RWPE1 (cell line): Measurements from ENCODE around the gene GMEB2.
"Not testable (repeated sequence)": the region's sequence is repeated elsewhere in the genome, so short reads cannot be mapped to it uniquely, and the experiment has no call there.

Experiments
- CTCF ChIA-PET: fragments of 350-600 bp; sonication (Branson Sonifier 250); formaldehyde crosslinking; extraction: SDS; loops from one replicate; lab custom pipeline; 2021; lab: Yijun Ruan, JAX
- POLR2A ChIA-PET: fragments of 400-600 bp; formaldehyde crosslinking; extraction: SDS; loops from one replicate; lab custom pipeline; 2020; ENCODE audit warnings: antibody characterized with exemption; ENCODE audit not compliant: low non-redundant PET; lab: Yijun Ruan, JAX
- DNase-seq: peaks from one replicate; pipeline ENCODE4 v3.0.0; 2012; ENCODE audit warnings: low spot score
- H3K27ac ChIP-seq: fragments of 450-650 bp; 2 replicates; pipeline ENCODE4 v1.5.1; 2017
- CTCF ChIP-seq: fragments of 450-650 bp; conservative IDR thresholded peaks from 2 replicates; pipeline ENCODE4 v1.5.1; 2017; ENCODE audit warnings: low read depth, mild to moderate bottlenecking

The GMEB2 gene

GRCh38 chr20:63661959-63662812 is 35.3 kb upstream of the GMEB2 start:
- TF ChIP-seq CTCF, result no peak
- ChIA-PET CTCF (interaction anchor here (0.5 to 1.0 kb wide), 3 partner anchors 124 to 1365 kb away, joined by 4 to 6 read pairs (median 6); partner anchors contain the start of gene PTK6), POLR2A (interaction anchor here (0.5 to 1.1 kb wide), 2 partner anchors 20 to 133 kb away, joined by 3 read pairs; no protein-coding TSS in a partner anchor)
- no peak for DNase-seq
- H3K27ac ChIP-seq, result peak overlapping the region; percentile 18; the same call in 1 of the 2 replicates

GRCh38 chr20:63661108-63661507 is 34.2 kb upstream of the GMEB2 start:
- 0 out of 2 replicates have a peak overlapping the region, but pooled peaks have one; percentile 0 for H3K27ac ChIP-seq
- CTCF ChIA-PET, result interaction anchor here (0.6 to 1.0 kb wide), 3 partner anchors 14 to 123 kb away, joined by 3 to 6 read pairs (median 3); partner anchors contain the start of gene PTK6
- POLR2A ChIA-PET, result interaction anchor here (0.6 to 1.1 kb wide), 3 partner anchors 19 to 123 kb away, joined by 3 read pairs; no protein-coding TSS in a partner anchor
- TF ChIP-seq CTCF, result no peak
- no peak for DNase-seq

- POLR2A ChIA-PET, result interaction anchor here (0.6 to 1.1 kb wide), 2 partner anchors 19 to 123 kb away, joined by 3 read pairs; no protein-coding TSS in a partner anchor
- no peak for DNase-seq
- CTCF ChIA-PET, result interaction anchor here (0.6 kb wide), 1 partner anchor 14 kb away, joined by 3 read pairs; no protein-coding TSS in a partner anchor
- TF ChIP-seq CTCF, result no peak
- no peak overlapping the region for H3K27ac ChIP-seq
Measured at GRCh38 chr20:63660622-63661021, 33.7 kb upstream of the GMEB2 start.

GRCh38 chr20:63660174-63660573 is 33.3 kb upstream of the GMEB2 start:
- DNase-seq, CTCF ChIA-PET, H3K27ac ChIP-seq, POLR2A ChIA-PET: not testable (repeated sequence)

- peak overlapping the region; percentile 89 for H3K27ac ChIP-seq
- no peak for TF ChIP-seq CTCF
- peak; percentile 68 for DNase-seq
- ChIA-PET CTCF (no interaction called here), POLR2A (interaction anchor here (1.0 kb wide), 1 partner anchor 12 kb away, joined by 3 read pairs; no protein-coding TSS in a partner anchor)
Measured at GRCh38 chr20:63659370-63659769, 32.5 kb upstream of the GMEB2 start.

GRCh38 chr20:63658749-63659187 is 31.9 kb upstream of the GMEB2 start:
- POLR2A ChIA-PET, result interaction anchor here (0.6 to 1.2 kb wide), 6 partner anchors 13 to 85 kb away, joined by 3 to 7 read pairs (median 3); partner anchors contain the start of genes GMEB2 and HELZ2
- DNase-seq, result peak; percentile 53
- no peak for TF ChIP-seq CTCF
- H3K27ac ChIP-seq, result peak overlapping the region; percentile 89
- CTCF ChIA-PET, result interaction anchor here (0.5 to 1.7 kb wide), 4 partner anchors 16 to 394 kb away, joined by 3 to 8 read pairs (median 4); partner anchors contain the start of gene PTK6
